ENCODE data around the gene IRS4.
A peak's percentile ranks its signal among the peaks of the same experiment; 100 is the strongest.

Gene IRS4

DNA sequence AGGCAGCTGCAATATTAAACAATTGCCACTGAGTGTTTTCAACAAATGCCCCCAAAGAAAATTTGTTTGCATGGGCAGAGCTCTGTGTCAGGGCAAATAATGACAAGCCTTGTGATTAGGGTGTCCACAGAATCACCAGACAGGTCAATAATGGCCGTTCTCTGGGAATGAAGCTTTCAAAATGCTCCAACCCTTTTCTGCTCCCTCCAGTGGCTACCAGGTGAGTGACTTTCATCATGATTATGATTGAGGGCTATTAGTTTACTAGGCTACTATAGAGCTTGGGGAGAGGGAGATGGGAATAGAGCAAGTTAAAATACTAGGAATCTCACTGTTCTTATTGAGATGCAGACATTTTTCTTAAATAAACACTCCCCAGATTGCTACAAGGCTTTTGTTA, 23.5 kb downstream of the IRS4 start:
- POLR2A ChIA-PET, result no interaction called here
- CTCF ChIA-PET, result interaction anchor here (1.0 kb wide), 1 partner anchor 13 kb away, joined by 4 read pairs; no protein-coding TSS in a partner anchor
- TF ChIP-seq, protein P1, sequence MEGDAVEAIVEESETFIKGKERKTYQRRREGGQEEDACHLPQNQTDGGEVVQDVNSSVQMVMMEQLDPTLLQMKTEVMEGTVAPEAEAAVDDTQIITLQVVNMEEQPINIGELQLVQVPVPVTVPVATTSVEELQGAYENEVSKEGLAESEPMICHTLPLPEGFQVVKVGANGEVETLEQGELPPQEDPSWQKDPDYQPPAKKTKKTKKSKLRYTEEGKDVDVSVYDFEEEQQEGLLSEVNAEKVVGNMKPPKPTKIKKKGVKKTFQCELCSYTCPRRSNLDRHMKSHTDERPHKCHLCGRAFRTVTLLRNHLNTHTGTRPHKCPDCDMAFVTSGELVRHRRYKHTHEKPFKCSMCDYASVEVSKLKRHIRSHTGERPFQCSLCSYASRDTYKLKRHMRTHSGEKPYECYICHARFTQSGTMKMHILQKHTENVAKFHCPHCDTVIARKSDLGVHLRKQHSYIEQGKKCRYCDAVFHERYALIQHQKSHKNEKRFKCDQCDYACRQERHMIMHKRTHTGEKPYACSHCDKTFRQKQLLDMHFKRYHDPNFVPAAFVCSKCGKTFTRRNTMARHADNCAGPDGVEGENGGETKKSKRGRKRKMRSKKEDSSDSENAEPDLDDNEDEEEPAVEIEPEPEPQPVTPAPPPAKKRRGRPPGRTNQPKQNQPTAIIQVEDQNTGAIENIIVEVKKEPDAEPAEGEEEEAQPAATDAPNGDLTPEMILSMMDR (IDR thresholded peaks at IDR 0.05; ENCODE audit: control extremely low read depth, extremely low read depth, low read depth, missing control alignments), result no peak
- DNase-seq (ENCODE audit: extremely low spot score), result no peak

DNA sequence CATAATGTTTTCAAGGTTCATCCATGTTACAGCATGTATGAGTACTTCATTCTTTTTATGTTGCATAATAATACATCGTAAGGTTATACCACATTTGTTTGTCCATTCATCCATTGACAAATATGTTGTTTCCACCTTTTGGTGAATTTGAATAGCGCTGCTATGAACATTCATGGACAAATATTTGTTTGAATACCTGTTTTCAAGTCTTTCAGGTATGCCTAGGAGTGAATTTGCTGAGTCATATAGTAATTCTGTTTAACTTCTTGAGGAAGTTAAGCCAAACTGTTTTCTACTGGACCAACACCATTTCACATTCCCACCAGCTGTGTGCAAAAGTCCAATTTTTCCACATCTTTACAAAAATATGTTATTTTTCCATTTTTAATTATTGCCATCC, 31.5 kb downstream of the IRS4 start:
- TF ChIP-seq, protein P1 (IDR thresholded peaks at IDR 0.05; ENCODE audit: control extremely low read depth, extremely low read depth, low read depth, missing control alignments), result no peak
- DNase-seq (ENCODE audit: extremely low spot score), result no peak
- CTCF ChIA-PET, result no interaction called here
- POLR2A ChIA-PET, result no interaction called here

DNA sequence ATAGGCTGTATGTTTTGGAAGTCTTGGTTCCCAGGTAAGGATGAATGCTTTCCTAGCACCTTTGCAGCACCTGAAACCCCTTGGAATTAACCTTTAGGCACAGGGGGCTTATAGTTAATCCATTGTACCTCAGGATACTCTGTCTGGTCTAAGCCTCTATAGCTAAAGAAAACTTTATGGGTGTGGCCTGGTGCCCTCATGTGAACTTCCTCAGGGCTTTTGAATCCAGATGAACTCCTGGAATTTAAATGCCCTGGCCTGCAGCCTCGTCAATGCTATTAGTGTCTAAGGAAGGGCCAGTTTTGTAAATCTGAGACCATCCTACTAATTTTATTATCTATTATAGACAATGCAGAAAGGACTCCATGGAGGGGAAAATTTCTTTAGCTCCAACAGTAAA, 33.8 kb downstream of the IRS4 start:
- DNase-seq (ENCODE audit: extremely low spot score), result no peak
- ChIA-PET POLR2A (no interaction called here), CTCF (interaction anchor here (7.0 kb wide), 1 partner anchor 681 kb away, joined by 55 read pairs; no protein-coding TSS in a partner anchor)
- TF ChIP-seq, protein P1 (IDR thresholded peaks at IDR 0.05; ENCODE audit: control extremely low read depth, extremely low read depth, low read depth, missing control alignments), result no peak

DNA sequence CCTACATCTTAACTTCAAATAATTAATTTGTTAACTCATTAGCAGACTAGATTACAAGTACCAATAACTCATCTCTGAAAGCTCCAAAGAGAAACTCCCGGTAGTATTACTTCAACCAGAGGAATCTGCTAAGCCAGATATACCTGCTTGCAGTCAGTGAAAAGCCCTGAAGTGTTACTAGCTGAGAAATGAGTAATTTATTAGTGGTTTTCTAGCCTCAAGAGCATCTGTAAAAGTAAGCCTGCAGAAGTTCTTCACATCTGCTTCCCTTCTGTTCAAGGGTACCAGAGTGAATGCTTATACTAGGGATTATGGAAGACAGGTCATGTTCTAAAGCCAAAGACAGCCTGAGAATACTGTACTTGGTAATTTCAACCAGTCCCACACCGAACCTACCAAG, 34.7 kb downstream of the IRS4 start:
- no peak for DNase-seq (ENCODE audit: extremely low spot score)
- ChIA-PET POLR2A (no interaction called here), CTCF (interaction anchor here (1.0 to 7.0 kb wide), 2 partner anchors 10 to 682 kb away, joined by 3 to 55 read pairs; no protein-coding TSS in a partner anchor)
- TF ChIP-seq, protein P1 (IDR thresholded peaks at IDR 0.05; ENCODE audit: control extremely low read depth, extremely low read depth, low read depth, missing control alignments), result no peak

DNA sequence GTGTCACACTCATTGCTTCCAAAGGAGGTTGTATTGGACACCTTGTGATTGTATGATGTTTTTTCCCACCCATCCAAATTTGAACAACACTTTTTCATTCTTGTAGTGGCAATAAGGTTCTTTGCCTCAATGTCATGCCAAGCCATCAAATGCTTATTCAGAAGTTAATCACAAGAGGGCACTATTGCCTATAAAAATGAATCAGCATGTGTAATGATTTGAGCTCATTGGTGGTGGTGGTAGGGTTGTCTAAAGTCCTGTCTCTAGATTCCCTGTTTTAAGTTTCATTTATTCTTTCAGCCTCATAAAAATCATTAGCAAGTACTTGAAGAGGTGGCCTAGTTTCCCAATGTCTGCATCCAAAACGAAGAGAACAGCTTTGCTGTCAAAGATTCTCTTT, 37.0 kb downstream of the IRS4 start:
- TF ChIP-seq, protein P1 (IDR thresholded peaks at IDR 0.05; ENCODE audit: control extremely low read depth, extremely low read depth, low read depth, missing control alignments), result peak; percentile 36
- ChIA-PET CTCF (interaction anchor here (1.0 to 7.0 kb wide), 15 partner anchors 11 to 1190 kb away, joined by 3 to 55 read pairs (median 4); no protein-coding TSS in a partner anchor), POLR2A (no interaction called here)
- peak; percentile 2 for DNase-seq (ENCODE audit: extremely low spot score)

DNA sequence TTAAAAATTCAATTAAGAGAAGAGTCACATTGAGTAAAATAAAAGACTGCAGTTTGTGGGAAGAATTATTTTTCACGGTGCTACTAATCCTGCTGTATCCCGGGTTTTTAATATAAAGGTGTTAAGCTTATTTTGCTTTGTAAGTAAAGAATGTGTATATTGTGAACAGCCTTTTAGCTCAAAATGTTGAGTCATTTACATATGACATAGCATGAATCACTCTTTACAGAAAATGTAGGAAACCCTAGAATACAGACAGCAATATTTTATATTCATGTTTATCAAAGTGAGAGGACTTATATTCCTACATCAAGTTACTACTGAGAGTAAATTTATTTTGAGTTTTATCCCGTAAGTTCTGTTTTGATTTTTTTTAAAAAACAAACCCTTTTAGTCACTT, 39.7 kb downstream of the IRS4 start:
- ChIA-PET CTCF (interaction anchor here (7.0 kb wide), 1 partner anchor 687 kb away, joined by 55 read pairs; no protein-coding TSS in a partner anchor), POLR2A (no interaction called here)
- DNase-seq (ENCODE audit: extremely low spot score), result no peak
- TF ChIP-seq, protein P1 (IDR thresholded peaks at IDR 0.05; ENCODE audit: control extremely low read depth, extremely low read depth, low read depth, missing control alignments), result no peak
